Spleen (tissue), 11 donors: ENCODE results near the gene PLCH2. TPM values are rescaled to one million over a fixed set of nuclear protein-coding genes. Genes with fewer than 3 reads are reported as not detected.

Experiments
- DNase-seq: peaks from one replicate; pipeline ENCODE4 v3.0.0-alpha.2; 2020
- H3K27ac ChIP-seq, 8 donors: fragments of 200-600 bp; sonication (generic) in 7 of 8; 1 replicate in 4 of 8; 2 replicates in 4 of 8; pipeline versions ENCODE4 v1.5.0 to v1.8.0; 2016 to 2021; ENCODE audit warnings: inconsistent platforms in 4 of 8, mild to moderate bottlenecking in 4 of 8, moderate library complexity in 1 of 8
- H3K27me3 ChIP-seq, 7 donors: fragments of 200-600 bp; sonication (generic) in 6 of 7; replicated peaks in 1 of 7; 1 replicate in 4 of 7; 2 replicates in 3 of 7; pipeline versions ENCODE4 v1.5.0 to v1.8.0; 2016 to 2021; ENCODE audit warnings: inconsistent platforms in 3 of 7, mild to moderate bottlenecking in 1 of 7
- H3K36me3 ChIP-seq, 6 donors: fragments of 200-600 bp; sonication (generic) in 5 of 6; 1 replicate in 4 of 6; 2 replicates in 2 of 6; pipeline versions ENCODE4 v1.5.0 to v1.8.0; 2016 to 2021; ENCODE audit warnings: inconsistent platforms in 2 of 6
- H3K4me1 ChIP-seq, 6 donors: fragments of 200-600 bp; sonication (generic) in 5 of 6; 1 replicate in 3 of 6; 2 replicates in 3 of 6; pipeline versions ENCODE4 v1.5.0 to v1.8.0; 2016 to 2021; ENCODE audit warnings: inconsistent platforms in 3 of 6
- H3K4me3 ChIP-seq, 8 donors: fragments of 200-600 bp; sonication (generic) in 7 of 8; 1 replicate in 4 of 8; 2 replicates in 4 of 8; pipeline versions ENCODE4 v1.5.0 to v1.8.0; 2016 to 2021; ENCODE audit warnings: inconsistent platforms in 4 of 8, mild to moderate bottlenecking in 4 of 8, moderate library complexity in 2 of 8
- H3K9me3 ChIP-seq, 8 donors: fragments of 200-600 bp; sonication (generic) in 7 of 8; 1 replicate in 4 of 8; 2 replicates in 4 of 8; pipeline versions ENCODE4 v1.5.0 to v1.8.0; 2016 to 2021; ENCODE audit warnings: inconsistent platforms in 4 of 8
- POLR2A ChIP-seq, 3 donors: fragments of 450-650 bp; IDR thresholded peaks; one replicate each; pipeline ENCODE4 v1.5.1; 2017; ENCODE audit warnings: antibody characterized with exemption in 3 of 3, mild to moderate bottlenecking in 1 of 3
- POLR2AphosphoS5 ChIP-seq, 3 donors: sonication (generic); formaldehyde crosslinking; IDR thresholded peaks; one replicate each; pipeline ENCODE4 v1.5.1; 2017; ENCODE audit warnings: antibody characterized with exemption in 3 of 3
- WGBS, 5 donors: extraction: QIAGEN DNeasy Blood & Tissue Kit in 3 of 5; methylation state at CpG; one replicate each; pipeline versions ENCODE4 v1.1.5 to v1.1.7; 2013 to 2018; 5-methylcytosine and 5-hydroxymethylcytosine counted together
- intact Hi-C: fragments of 100-400 bp; cut with DNase I; formaldehyde crosslinking; loops from one replicate; pipeline ENCODE4 v1.15.0; 2023; ENCODE audit warnings: low total_unique reads
- polyA plus RNA-seq, 3 donors: library from polyadenylated mRNA; stranded (reverse); fragments of 200-250 nt; gene quantifications; one replicate each; pipeline ENCODE4 v1.2.1, GENCODE V29; 2013
- total RNA-seq, 7 donors: library from RNA; depleted of rRNA in 3 of 7; stranded (reverse); fragments of >200 nt in 3 of 7; fragmentation: NEBNext Ultra II Directional in 4 of 7; extraction: Animal tissue kit (Norgen Biotek cat#: 25700) in 4 of 7; gene quantifications; one replicate each; pipeline versions ENCODE4 v1.1.0 to v1.2.1, GENCODE V29; 2016 to 2021
- TF ChIP-seq, protein P1 (sequence below), 11 experiments: fragments of 200-600 bp in 7 of 11; fragments of 450-650 bp in 4 of 11; sonication (generic) in 4 of 11; IDR thresholded peaks in 8 of 11; conservative IDR thresholded peaks in 3 of 11; 1 replicate in 7 of 11; 2 replicates in 4 of 11; pipeline versions ENCODE4 v1.4.0 to v1.8.0; 2016 to 2021; ENCODE audit warnings: antibody characterized with exemption in 11 of 11, inconsistent platforms in 4 of 11, mild to moderate bottlenecking in 1 of 11
- donor health status: healthy with polysubstance abuse.
- donor health status: DM: no; HTN: no; CAD: no; lungs with moderate emphysema.
- donor health status: DM: no; HTN: no; CAD: no.
- donor health status: Bipolar disorder and iron deficiency.
- donor health status: healthy.
- donor health status: DM: no; HTN: no; CAD: no.
- donor health status: DM: yes; HTN: yes; CAD: no.

The PLCH2 gene
- total and polyA plus RNA-seq, 10 donors: 2.2 to 21.0 (median 8.9) TPM

GRCh38 chr1:2544875-2545640 lies 69.0 kb downstream of the PLCH2 start:
- TF ChIP-seq POLR2A (IDR thresholded peaks at IDR 0.05) (no peak), POLR2AphosphoS5 (IDR thresholded peaks at IDR 0.05) (no peak)
- TF ChIP-seq, protein P1, sequence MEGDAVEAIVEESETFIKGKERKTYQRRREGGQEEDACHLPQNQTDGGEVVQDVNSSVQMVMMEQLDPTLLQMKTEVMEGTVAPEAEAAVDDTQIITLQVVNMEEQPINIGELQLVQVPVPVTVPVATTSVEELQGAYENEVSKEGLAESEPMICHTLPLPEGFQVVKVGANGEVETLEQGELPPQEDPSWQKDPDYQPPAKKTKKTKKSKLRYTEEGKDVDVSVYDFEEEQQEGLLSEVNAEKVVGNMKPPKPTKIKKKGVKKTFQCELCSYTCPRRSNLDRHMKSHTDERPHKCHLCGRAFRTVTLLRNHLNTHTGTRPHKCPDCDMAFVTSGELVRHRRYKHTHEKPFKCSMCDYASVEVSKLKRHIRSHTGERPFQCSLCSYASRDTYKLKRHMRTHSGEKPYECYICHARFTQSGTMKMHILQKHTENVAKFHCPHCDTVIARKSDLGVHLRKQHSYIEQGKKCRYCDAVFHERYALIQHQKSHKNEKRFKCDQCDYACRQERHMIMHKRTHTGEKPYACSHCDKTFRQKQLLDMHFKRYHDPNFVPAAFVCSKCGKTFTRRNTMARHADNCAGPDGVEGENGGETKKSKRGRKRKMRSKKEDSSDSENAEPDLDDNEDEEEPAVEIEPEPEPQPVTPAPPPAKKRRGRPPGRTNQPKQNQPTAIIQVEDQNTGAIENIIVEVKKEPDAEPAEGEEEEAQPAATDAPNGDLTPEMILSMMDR (IDR thresholded peaks at IDR 0.05 in 8 of 11, conservative IDR thresholded peaks at IDR 0.05 in 3 of 11): no peak
- H3K27me3 ChIP-seq: peaks cover 0 to 37% (median 12%) of the 10 kb centered on the region in 7 donors
- peaks cover 27 to 100% (median 83%) of the 10 kb centered on the region in 6 donors for H3K4me1 ChIP-seq
- 62 to 93% (median 73%) methylated on average over 6 to 19 of the region's 19 CpGs for WGBS, 5 donors
- H3K27ac ChIP-seq: peak overlapping the region in 6 of 8 donors; percentile 98 to 99 (median 98)
- peak; percentile 86 for DNase-seq
- intact Hi-C loops: loop anchor here (5.0 kb wide), 2 partner anchors 133 to 348 kb away; partner anchors contain the start of gene PEX10
- no peaks in the 10 kb centered on the region for H3K36me3 ChIP-seq
- H3K4me3 ChIP-seq: peak overlapping the region in 1 of 8 donors; percentile 92
- H3K9me3 ChIP-seq: no peaks in the 10 kb centered on the region

- WGBS, 5 donors: 0 to 14% (median 2%) methylated on average over 4 to 37 of the region's 43 CpGs
- TF ChIP-seq POLR2AphosphoS5 (IDR thresholded peaks at IDR 0.05) (peak; percentile 95 to 98 (median 97)), POLR2A (IDR thresholded peaks at IDR 0.05) (peak; percentile 70 to 95 (median 89))
- TF ChIP-seq, protein P1 (IDR thresholded peaks at IDR 0.05 in 8 of 11, conservative IDR thresholded peaks at IDR 0.05 in 3 of 11): peak in 1 of 11 experiments; percentile 19
- intact Hi-C loops: loop anchor here (5.0 kb wide), 2 partner anchors 134 to 349 kb away; partner anchors contain the start of gene PEX10
- H3K9me3 ChIP-seq: no peaks in the 10 kb centered on the region
- H3K27ac ChIP-seq: peak overlapping the region; percentile 92 to 99 (median 98)
- peak overlapping the region; percentile 59 to 93 (median 86) for H3K4me3 ChIP-seq
- no peaks in the 10 kb centered on the region for H3K36me3 ChIP-seq
- peak; percentile 97 for DNase-seq
- H3K27me3 ChIP-seq: peaks cover 0 to 28% (median 6%) of the 10 kb centered on the region in 7 donors
- peaks cover 30 to 100% (median 82%) of the 10 kb centered on the region in 6 donors for H3K4me1 ChIP-seq
Observed at GRCh38 chr1:2545754-2546514, 69.8 kb downstream of the PLCH2 start.

DNA sequence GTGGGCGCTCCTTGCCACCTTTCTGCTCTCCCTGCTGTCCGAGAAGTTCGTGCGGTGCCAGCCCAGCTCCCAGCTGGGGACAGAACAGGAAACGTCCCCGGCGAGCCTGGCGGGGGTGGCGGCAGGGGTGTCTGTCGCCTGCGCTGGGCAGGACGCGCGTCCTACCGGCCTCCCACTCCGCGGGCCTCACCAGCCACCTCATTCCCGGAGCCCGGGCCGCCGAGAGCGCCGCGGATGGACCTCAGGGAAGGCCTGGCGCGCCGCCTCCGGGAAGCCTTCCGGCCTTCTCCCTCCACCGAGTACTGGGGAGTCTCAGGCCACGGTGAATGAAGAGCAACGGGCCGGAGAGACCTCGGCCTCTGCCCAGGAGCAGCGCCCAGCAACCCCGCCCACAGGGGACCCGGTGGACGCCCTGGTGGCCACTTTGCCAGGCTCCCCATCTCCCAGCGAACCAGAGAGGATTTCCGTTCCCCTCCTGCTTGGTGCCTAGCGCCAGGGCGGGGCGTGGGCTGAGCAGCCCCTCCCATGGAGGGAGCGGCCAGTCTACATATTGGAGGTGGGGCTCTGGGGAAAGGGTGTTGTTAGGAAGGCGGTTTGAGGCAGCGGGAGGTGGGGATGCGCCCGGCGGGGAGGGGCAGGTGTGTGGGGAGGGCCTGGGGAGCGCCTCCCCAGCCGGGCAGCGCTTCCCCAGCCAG lies 70.6 kb downstream of the PLCH2 start:
- H3K4me1 ChIP-seq: peaks cover 30 to 100% (median 78%) of the 10 kb centered on the region in 6 donors

More for the DNA sequence above, 70.6 kb downstream of the PLCH2 start:
- TF ChIP-seq, protein P1 (IDR thresholded peaks at IDR 0.05 in 8 of 11, conservative IDR thresholded peaks at IDR 0.05 in 3 of 11): peak in 10 of 11 experiments; percentile 8 to 67 (median 51)
- TF ChIP-seq POLR2AphosphoS5 (IDR thresholded peaks at IDR 0.05): peak; percentile 86 to 93 (median 93)
- TF ChIP-seq POLR2A (IDR thresholded peaks at IDR 0.05): peak in 1 of 3 donors; percentile 55
- Histone ChIP-seq H3K4me3 (peak overlapping the region; percentile 59 to 93 (median 86)), H3K27me3 (peaks cover 0 to 21% (median 0%) of the 10 kb centered on the region in 7 donors), H3K27ac (peak overlapping the region; percentile 92 to 99 (median 98)), H3K9me3 (no peaks in the 10 kb centered on the region), H3K36me3 (no peaks in the 10 kb centered on the region)
- intact Hi-C loops: loop anchor here (5.0 kb wide), 2 partner anchors 134 to 349 kb away; partner anchors contain the start of gene PEX10
- WGBS, 5 donors: 0 to 1% (median 0%) methylated on average over 13 to 52 of the region's 52 CpGs
- DNase-seq: peak; percentile 96
